Sciatic nerve (tissue), 2 donors: ENCODE data around the gene OAS2. TPM values are rescaled to one million over a fixed set of nuclear protein-coding genes. Genes with fewer than 3 reads are reported as not detected.
"Not testable (repeated sequence)": the region's sequence is repeated elsewhere in the genome, so short reads cannot be mapped to it uniquely, and the experiment has no call there.

Experiments
- ATAC-seq: fragments of 200-7000 bp; cut with Tn5 transposase; one replicate; pipeline ENCODE4 v1.9.1; 2020; ENCODE audit warnings: mild to moderate bottlenecking, moderate library complexity
- DNase-seq: peaks from one replicate; pipeline ENCODE4 v3.0.0-alpha.2; 2020; ENCODE audit warnings: low spot score
- intact Hi-C: fragments of 100-400 bp; cut with DNase I; formaldehyde crosslinking; loops from one replicate; pipeline ENCODE4 v1.14.2; 2022
- total RNA-seq: library from RNA; stranded (reverse); fragmentation: NEBNext Ultra II Directional; extraction: Animal tissue kit (Norgen Biotek cat#: 25700); gene quantifications from one replicate; pipeline ENCODE4 v1.2.1, GENCODE V29; 2021
- donor health status: DM: no; HTN: no; CAD: no.
- donor health status: DM: no; HTN: no; CAD: no.

OAS2 gene
- total RNA-seq, 1 donor from 2014 or later, result 8.4 TPM

DNA sequence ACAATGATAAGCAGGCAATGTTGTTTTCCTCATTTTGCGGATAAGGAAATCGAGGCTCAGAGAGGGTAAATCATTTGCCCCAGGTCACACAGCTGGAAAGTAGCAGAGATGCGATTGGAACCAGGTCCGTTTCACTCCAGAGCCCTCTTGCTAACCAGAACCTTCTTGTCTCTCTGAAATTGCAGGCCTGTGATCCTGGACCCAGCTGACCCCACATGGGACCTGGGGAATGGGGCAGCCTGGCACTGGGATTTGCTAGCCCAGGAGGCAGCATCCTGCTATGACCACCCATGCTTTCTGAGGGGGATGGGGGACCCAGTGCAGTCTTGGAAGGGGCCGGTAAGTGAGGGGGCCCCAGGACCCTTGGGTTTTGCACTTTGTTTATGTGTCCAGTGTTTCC is 30.6 kb upstream of the OAS2 start:
- intact Hi-C loops, result no loop called here
- ATAC-seq, result no peak
- no peak for DNase-seq

DNA sequence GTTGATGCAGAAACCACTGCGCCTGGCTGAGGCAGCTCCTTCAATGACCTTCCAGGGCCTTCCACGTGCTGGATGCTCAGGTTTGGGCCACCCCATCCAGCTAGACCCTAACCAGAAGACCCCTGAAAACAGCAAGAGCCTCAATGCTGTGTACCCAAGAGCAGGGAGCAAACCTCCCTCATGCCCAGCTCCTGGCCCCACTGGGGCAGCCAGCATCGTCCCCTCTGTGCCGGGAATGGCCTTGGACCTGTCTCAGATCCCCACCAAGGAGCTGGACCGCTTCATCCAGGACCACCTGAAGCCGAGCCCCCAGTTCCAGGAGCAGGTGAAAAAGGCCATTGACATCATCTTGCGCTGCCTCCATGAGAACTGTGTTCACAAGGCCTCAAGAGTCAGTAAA is 29.5 kb upstream of the OAS2 start:
- DNase-seq (no peak), ATAC-seq (no peak)
- intact Hi-C loops, result no loop called here

DNA sequence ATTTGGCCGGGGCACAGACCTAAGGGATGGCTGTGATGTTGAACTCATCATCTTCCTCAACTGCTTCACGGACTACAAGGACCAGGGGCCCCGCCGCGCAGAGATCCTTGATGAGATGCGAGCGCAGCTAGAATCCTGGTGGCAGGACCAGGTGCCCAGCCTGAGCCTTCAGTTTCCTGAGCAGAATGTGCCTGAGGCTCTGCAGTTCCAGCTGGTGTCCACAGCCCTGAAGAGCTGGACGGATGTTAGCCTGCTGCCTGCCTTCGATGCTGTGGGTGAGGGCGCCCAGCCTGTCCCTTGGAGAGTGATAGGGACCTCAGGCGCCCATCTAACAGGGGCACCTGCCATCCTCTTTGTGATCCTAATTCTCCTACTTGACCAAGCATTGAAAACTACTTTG is 27.6 kb upstream of the OAS2 start:
- intact Hi-C loops, result no loop called here
- DNase-seq (no peak), ATAC-seq (no peak)

DNA sequence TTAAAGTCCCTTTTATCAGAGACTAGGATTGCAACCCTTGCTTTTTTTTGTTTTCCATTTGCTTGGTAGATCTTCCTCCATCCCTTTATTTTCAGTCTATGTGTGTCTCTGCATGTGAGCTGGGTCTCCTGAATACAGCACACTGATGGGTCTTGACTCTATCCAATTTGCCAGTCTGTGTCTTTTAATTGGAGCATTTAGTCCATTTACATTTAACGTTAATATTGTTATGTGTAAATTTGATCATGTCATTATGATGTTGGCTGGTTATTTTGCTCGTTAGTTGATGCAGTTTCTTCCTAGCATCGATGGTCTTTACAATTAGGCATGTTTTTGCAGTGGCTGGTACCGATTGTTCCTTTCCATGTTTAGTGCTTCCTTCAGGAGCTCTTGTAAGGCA is 21.2 kb upstream of the OAS2 start:
- ATAC-seq, DNase-seq, intact Hi-C loops: not testable (repeated sequence)

DNA sequence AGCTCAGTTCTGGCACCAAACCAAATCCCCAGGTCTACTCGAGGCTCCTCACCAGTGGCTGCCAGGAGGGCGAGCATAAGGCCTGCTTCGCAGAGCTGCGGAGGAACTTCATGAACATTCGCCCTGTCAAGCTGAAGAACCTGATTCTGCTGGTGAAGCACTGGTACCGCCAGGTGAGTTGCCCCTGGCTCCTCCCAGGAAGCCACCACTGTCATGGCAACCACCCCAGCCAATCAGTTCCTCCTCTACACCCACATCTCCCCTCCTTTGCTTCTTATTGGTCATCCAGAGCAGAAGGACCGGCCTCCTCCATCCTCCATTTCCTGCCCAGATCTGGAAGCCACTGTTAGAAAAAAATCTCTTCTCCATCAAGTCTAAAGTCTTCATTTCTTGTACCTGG is 17.2 kb upstream of the OAS2 start:
- intact Hi-C loops, result no loop called here
- no peak for DNase-seq
- no peak for ATAC-seq

DNA sequence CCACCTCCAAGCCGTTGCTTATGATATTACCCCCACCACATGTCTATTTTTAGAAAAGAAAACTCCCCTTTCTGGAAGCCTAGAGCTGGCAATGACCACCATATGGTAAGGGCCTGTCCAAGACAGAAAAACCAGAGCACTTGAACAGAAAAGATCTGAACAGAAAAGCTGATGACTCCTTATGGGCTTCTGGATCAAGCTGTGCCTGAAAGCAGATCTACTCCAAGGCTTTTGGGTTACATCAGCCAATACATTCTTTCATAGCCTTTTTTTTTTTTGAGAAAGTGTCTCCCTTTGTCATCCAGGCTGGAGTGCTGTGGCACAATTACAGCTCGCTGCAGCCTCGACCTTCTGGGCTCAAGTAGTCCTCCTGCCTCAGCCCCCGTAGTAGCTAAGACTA is 16.8 kb upstream of the OAS2 start:
- intact Hi-C loops, result no loop called here
- no peak for DNase-seq
- ATAC-seq, result no peak

DNA sequence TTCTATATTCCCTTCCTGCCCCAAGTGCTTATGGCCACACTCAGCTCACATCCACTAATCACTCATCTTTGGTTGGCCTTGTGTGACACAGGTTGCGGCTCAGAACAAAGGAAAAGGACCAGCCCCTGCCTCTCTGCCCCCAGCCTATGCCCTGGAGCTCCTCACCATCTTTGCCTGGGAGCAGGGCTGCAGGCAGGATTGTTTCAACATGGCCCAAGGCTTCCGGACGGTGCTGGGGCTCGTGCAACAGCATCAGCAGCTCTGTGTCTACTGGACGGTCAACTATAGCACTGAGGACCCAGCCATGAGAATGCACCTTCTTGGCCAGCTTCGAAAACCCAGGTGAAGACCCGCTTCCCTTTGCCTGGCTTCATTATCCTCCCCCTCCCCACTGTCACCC is 15.8 kb upstream of the OAS2 start:
- DNase-seq, result no peak
- intact Hi-C loops, result no loop called here
- ATAC-seq, result no peak

DNA sequence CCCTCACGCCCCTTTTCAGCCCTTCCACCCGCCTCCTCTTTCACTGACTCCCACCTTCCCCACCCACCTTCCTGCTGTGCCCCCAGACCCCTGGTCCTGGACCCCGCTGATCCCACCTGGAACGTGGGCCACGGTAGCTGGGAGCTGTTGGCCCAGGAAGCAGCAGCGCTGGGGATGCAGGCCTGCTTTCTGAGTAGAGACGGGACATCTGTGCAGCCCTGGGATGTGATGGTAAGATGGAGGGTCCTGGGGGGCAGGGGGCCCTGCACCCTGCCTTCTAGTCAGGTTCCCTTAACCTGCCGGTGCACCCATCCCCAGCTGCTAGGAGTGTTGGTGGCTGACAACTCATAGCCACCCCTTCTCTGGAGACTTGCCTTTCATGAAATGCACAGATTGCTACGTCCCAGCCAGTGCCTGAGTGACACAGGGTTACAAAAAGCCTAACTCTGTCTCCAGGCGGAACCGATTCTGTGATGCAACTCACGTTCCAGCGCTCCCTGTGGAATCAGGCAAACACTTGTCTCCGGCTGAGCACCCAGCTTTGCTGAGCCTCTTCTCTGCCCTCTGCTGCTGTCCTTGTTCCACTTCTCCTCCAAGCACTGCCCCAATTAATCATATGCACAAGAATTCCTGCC is 15.0 kb upstream of the OAS2 start:
- no peak for ATAC-seq
- no peak for DNase-seq
- intact Hi-C loops, result no loop called here

DNA sequence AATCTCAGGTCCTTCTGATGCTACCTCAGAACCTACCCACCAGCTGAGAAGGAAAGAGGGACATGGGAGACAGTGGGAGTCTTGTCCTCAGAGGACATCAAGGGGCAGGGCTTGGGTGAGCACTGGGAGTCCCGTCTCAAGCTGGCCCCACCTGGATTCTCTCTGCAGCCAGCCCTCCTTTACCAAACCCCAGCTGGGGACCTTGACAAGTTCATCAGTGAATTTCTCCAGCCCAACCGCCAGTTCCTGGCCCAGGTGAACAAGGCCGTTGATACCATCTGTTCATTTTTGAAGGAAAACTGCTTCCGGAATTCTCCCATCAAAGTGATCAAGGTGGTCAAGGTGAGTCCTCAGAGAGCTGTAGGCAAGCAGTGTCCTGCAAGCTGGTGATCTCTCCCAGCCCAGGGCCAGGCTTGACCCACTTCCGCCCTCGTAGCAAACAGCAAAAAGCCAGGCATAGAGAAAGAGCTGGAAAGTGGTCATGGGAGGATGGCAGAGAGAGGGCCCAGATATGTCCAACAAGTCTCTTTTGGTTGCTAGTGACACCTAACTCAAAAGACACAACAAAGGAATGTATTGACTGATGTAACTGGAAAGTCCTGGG is 14.2 kb upstream of the OAS2 start:
- intact Hi-C loops, result no loop called here
- ATAC-seq, result no peak
- no peak for DNase-seq

DNA sequence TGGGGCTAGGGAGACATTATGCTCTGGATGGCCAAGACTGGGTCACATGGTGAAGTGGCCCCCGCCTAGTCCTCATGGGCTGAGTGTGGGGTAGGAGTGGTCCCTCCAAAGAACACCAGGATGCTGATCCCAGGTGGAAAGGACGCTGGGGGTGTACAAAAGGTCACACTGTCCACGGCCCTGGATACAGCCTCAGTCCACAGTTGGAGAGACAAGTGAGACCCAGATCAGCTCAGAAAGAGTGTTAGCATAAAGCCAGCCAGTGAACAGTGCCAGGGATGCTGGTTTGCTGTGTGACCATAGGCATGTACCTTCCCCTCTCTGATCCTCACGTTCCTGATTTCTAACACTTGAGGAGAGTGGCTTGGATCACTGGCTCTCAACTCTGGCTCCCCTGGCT is 13.4 kb upstream of the OAS2 start:
- no peak for ATAC-seq
- intact Hi-C loops, result no loop called here
- DNase-seq, result no peak

DNA sequence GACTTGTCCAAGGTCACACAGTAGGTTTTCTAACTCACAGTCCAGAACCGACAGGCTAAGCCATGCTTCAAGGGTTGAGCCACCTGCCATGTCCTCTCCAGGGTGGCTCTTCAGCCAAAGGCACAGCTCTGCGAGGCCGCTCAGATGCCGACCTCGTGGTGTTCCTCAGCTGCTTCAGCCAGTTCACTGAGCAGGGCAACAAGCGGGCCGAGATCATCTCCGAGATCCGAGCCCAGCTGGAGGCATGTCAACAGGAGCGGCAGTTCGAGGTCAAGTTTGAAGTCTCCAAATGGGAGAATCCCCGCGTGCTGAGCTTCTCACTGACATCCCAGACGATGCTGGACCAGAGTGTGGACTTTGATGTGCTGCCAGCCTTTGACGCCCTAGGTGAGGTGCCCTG is 12.7 kb upstream of the OAS2 start:
- intact Hi-C loops, result no loop called here
- DNase-seq (no peak), ATAC-seq (no peak)

DNA sequence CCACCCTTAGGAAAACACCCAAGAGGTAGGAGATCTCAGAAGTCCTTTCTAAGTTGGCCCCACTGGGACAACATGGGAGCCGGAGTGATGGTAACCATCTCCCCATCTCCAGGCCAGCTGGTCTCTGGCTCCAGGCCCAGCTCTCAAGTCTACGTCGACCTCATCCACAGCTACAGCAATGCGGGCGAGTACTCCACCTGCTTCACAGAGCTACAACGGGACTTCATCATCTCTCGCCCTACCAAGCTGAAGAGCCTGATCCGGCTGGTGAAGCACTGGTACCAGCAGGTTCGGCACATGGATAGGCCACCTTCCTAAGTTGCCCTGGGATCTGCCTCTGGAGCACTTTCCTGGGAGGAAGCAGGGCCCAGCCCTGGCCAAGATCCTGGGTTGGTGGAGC is 11.0 kb upstream of the OAS2 start:
- no peak for DNase-seq
- ATAC-seq, result no peak
- intact Hi-C loops, result no loop called here

DNA sequence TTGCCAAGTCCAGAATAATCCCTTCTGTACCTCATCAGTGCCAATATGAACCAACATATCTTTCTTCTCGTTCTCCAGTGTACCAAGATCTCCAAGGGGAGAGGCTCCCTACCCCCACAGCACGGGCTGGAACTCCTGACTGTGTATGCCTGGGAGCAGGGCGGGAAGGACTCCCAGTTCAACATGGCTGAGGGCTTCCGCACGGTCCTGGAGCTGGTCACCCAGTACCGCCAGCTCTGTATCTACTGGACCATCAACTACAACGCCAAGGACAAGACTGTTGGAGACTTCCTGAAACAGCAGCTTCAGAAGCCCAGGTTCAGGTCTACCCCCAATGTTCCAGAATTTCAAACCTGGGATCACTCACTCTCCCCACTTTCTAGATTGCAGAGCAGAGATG is 10.5 kb upstream of the OAS2 start:
- ATAC-seq (no peak), DNase-seq (no peak)
- intact Hi-C loops, result no loop called here

DNA sequence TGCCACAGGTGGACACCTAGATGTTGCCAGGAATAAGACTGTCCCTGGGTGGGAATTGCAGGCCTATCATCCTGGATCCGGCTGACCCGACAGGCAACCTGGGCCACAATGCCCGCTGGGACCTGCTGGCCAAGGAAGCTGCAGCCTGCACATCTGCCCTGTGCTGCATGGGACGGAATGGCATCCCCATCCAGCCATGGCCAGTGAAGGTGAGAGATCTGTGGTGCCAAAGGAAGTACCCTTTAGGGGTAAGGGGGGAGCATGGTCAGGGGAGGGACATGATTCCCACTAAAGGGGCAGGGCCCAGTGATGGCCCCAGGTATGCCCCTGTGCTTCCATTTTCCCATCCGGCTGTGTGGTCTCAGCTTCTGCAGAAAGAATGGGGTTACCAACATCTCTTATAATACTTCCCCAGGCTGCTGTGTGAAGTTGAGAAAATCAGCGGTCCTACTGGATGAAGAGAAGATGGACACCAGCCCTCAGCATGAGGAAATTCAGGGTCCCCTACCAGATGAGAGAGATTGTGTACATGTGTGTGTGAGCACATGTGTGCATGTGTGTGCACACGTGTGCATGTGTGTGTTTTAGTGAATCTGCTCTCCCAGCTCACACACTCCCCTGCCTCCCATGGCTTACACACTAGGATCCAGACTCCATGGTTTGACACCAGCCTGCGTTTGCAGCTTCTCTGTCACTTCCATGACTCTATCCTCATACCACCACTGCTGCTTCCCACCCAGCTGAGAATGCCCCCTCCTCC is 8.6 kb upstream of the OAS2 start:
- ATAC-seq, result no peak
- no peak for DNase-seq
- intact Hi-C loops, result no loop called here

DNA sequence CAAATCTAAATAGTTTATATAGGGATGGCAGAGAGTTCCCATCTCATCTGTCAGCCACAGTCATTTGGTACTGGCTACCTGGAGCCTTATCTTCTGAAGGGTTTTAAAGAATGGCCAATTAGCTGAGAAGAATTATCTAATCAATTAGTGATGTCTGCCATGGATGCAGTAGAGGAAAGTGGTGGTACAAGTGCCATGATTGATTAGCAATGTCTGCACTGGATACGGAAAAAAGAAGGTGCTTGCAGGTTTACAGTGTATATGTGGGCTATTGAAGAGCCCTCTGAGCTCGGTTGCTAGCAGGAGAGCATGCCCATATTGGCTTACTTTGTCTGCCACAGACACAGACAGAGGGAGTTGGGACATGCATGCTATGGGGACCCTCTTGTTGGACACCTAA is 7.9 kb upstream of the OAS2 start:
- no peak for ATAC-seq
- intact Hi-C loops, result no loop called here
- DNase-seq, result no peak

DNA sequence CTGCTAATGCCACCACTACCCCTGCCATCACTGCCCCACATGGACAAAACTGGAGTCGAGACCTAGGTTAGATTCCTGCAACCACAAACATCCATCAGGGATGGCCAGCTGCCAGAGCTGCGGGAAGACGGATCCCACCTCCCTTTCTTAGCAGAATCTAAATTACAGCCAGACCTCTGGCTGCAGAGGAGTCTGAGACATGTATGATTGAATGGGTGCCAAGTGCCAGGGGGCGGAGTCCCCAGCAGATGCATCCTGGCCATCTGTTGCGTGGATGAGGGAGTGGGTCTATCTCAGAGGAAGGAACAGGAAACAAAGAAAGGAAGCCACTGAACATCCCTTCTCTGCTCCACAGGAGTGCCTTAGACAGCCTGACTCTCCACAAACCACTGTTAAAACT is 7.1 kb upstream of the OAS2 start:
- intact Hi-C loops, result no loop called here
- DNase-seq (no peak), ATAC-seq (no peak)

DNA sequence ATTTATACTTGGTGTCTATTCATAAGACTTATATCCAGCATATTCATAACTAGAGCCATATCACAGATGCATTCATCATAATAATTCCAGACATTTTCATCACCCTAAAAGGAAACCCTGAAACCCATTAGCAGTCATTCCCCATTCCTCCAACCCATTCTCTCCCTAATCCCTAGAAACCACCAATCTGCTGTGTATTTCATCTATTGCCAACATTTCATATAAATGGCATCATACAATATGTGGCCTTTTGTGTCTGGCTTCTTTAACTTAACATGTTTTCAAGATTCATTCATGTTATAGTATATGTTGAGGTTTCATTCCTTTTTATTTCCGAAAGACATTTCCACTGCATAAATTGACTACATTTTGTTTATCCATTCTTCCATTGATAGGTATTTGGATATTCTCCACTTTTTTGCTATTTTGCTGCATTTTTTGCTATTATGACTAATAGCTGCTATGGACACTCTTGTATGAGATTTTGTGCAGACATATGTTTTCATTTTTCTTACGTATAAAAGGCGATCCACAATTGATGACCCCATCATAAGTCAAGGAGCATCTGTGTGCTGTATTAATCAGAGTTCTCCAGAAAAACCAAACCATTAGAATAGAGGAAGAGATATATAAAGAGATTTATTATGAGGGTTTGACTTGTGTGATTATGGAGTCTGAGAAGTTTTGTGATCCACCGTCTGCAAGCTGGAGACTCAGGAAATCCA is 5.1 kb upstream of the OAS2 start:
- ATAC-seq (no peak), DNase-seq (no peak)
- intact Hi-C loops, result no loop called here

DNA sequence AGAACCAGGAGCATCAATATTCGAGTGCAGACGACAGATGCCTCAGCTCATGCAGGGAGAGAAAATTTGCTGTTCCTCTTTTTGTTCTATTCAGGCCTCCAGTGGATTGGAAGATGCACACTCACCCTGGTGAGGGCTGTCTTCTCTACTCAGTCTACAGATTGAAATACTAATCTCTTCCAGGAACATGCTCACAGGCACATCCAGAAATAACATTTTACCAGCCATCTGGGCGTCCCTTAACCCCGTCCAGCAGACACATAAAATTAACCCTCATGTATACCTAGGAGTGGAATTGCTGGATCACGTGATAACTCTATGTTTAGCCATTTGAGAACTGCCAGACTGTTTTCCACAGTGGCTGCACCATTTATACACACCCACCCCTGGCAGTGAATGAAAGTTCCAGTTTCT is 4.5 kb upstream of the OAS2 start:
- DNase-seq, result no peak
- intact Hi-C loops, result no loop called here
- ATAC-seq, result no peak

DNA sequence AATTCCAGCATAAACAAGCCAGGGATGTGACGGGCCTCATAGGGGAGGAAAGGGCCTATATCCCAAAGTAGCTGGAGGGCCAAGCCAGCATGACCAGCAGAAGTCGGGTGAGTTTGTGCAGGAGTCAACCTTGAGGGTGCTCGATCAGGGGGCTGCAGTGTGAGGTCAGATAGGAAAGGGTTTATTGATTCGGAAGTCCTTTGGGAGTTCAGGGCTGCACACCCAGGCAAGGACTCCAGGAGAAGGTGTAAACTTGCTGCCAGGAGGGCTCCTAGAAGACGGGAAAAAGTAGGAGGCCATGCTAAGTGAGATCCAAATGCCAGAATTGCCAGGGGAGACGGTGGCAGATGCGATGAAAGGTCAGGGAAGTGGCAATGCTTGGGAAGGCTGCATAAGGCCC is 3.4 kb upstream of the OAS2 start:
- DNase-seq (no peak), ATAC-seq (no peak)
- intact Hi-C loops, result no loop called here

DNA sequence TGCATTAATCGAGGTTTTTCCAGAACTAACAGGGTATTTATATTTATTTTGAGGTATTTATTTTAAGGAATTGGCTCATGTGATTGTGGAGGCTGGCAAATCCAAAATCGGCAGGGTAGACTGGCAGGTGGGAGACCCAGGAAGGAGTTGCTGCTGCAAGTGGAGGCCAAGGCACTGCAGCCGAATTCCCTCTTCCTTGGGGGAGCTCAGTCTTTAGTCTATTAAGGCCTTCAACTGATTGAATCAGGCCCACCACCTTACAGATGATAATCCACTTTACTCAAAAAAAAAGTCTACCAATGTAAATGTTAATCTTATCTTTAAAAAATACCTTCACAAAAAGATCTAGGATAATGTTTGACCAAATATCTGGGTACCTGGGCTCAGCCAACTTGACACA is 1.2 kb upstream of the OAS2 start:
- DNase-seq (no peak), ATAC-seq (no peak)
- intact Hi-C loops, result no loop called here
